ENCODE results near the gene RANBP1. TPM values are rescaled to one million over a fixed set of nuclear protein-coding genes. Genes with fewer than 3 reads are reported as not detected.

RANBP1 gene
- polyA plus RNA-seq, 1 of the 3 experiments (the other 2 are of a cell fraction): 502 TPM

DNA sequence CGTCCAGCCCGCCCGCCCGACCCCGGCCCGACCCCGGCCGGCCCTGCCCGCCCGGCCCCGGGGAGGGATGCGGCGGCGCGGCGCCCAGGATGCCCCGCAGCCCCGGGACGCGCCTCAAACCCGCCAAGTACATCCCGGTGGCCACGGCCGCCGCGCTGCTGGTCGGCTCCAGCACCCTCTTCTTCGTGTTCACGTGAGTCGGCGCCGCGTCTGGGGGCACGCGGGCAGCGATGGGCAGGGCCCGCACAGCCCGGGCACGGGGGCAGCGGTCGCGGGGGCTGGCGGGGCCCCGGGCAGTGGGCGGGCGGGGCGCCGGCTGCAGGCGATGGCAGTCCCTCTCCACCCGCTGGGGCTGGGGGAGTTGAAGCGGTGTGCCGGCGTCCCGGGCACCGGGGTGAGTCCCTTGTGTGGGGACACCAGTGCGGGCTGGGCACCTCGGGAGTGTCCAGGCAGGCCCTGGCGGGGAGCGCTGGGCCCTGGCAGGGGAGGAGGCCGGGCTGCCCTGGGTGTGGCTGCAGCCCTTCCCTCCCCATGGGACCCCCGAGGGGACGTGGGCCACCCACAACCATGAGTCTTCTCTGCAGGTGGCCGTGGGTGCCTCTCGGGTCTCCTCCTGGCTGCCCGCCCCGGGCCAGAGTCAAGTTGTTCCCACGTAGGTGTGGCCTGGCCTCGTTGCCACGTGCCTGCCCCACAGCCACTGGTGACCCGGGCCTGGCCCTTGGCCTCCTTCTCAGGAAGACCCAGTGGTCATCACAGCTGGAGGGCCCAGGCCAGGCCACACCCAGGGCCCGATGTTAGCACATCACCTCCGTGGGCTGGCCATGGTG lies 16.2 kb downstream of the RANBP1 start:
- TF ChIP-seq RAD21 (IDR thresholded peaks at IDR 0.05; ENCODE audit: low read length) (no peak), FOXJ3 (CRISPR knock-in tag; IDR thresholded peaks at IDR 0.05) (no peak), RFX5 (IDR thresholded peaks at IDR 0.05; ENCODE audit: low read length) (no peak), CHD2 (IDR thresholded peaks at IDR 0.05; ENCODE audit: low read length, partially characterized antibody) (no peak)
- TF ChIP-seq, protein P1, sequence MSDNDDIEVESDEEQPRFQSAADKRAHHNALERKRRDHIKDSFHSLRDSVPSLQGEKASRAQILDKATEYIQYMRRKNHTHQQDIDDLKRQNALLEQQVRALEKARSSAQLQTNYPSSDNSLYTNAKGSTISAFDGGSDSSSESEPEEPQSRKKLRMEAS (IDR thresholded peaks at IDR 0.05; ENCODE audit: low read depth): peak; percentile 77
- TF ChIP-seq, protein P2, sequence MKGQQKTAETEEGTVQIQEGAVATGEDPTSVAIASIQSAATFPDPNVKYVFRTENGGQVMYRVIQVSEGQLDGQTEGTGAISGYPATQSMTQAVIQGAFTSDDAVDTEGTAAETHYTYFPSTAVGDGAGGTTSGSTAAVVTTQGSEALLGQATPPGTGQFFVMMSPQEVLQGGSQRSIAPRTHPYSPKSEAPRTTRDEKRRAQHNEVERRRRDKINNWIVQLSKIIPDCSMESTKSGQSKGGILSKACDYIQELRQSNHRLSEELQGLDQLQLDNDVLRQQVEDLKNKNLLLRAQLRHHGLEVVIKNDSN (IDR thresholded peaks at IDR 0.05; ENCODE audit: borderline replicate concordance, low read depth): peak; percentile 24; the same call in 1 of the 2 replicates
- WGBS (ENCODE audit: low lambda C conversion rate): 0% methylated on average over 2 of the region's 72 CpGs
- no peaks in the 10 kb centered on the region for H3K9me3 ChIP-seq
- H2AFZ ChIP-seq (ENCODE audit: low read depth): no peak overlapping the region
- no peaks in the 10 kb centered on the region for H3K27me3 ChIP-seq (ENCODE audit: insufficient read depth)
- ChIA-PET POLR2A (no interaction called here), CTCF (no interaction called here)
- peaks cover 13% of the 10 kb centered on the region for H3F3A ChIP-seq (replicated peaks; ENCODE audit: insufficient read depth)
- peak; percentile 85 for DNase-seq
- H3K27ac ChIP-seq (ENCODE audit: low read depth in 2 of 2, low read length in 1 of 2): peak overlapping the region in 1 of 2 experiments; percentile 65; a peak in 2 of 4 replicates
- H3K9me2 ChIP-seq: no peaks in the 10 kb centered on the region
- peaks cover 0 to 13% of the 10 kb centered on the region in 2 experiments for H3K36me3 ChIP-seq (replicated peaks in 1 of 2; ENCODE audit: control insufficient read depth in 1 of 2, insufficient read depth in 2 of 2, low read length in 1 of 2)
- H3K9ac ChIP-seq: peak overlapping the region; percentile 76
- H3K4me1 ChIP-seq (ENCODE audit: control insufficient read depth in 1 of 2, insufficient read depth in 2 of 2, low read depth in 1 of 2, low read length in 1 of 2): peaks cover 0 to 50% of the 10 kb centered on the region in 2 experiments; a peak in 1 of 4 replicates
- H4K20me1 ChIP-seq (ENCODE audit: insufficient read depth): peaks cover 41% of the 10 kb centered on the region
- H3K4me3 ChIP-seq (ENCODE audit: low read depth in 2 of 2, low read length in 1 of 2): peak overlapping the region; percentile 78 to 95
- H3K79me2 ChIP-seq (ENCODE audit: insufficient read depth): peaks cover 53% of the 10 kb centered on the region
- peak overlapping the region; percentile 89 for H3K4me2 ChIP-seq

DNA sequence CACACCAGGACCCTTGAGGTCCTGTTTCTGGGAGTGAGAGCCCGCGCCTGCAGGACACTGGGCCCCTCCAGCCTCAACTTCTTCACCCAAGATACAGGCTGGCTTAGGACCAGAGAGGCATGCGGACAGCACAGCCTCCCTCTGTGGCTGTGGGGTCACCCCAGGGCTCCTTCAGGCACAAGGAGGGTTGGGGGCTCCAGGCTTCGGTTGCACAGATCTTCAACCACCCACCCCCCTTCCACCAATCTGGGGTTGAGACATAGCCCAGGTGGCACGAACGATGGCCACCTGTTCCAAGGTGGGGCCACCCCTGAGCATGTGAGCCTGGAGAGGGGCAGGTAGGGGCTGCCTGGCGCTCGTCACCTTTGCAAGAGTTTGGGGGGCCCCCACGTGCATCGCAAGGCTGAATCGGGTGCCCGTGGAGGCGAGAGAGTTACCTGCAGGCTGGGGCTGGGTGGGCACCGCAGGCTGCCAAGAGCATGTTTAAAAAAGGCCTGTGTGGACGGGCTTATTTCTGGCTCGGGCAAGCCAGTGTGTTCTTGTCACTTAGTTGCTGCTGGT lies 16.9 kb downstream of the RANBP1 start:
- Histone ChIP-seq H2AFZ (ENCODE audit: low read depth) (no peak overlapping the region), H3K9me3 (no peaks in the 10 kb centered on the region), H3K27ac (ENCODE audit: low read depth in 2 of 2, low read length in 1 of 2) (no peak overlapping the region; a peak in 1 of 4 replicates), H3K4me3 (ENCODE audit: low read depth in 2 of 2, low read length in 1 of 2) (peak overlapping the region; percentile 78 to 95), H3K27me3 (ENCODE audit: insufficient read depth) (no peaks in the 10 kb centered on the region), H3K79me2 (ENCODE audit: insufficient read depth) (peaks cover 59% of the 10 kb centered on the region), H3K4me1 (ENCODE audit: control insufficient read depth in 1 of 2, insufficient read depth in 2 of 2, low read depth in 1 of 2, low read length in 1 of 2) (peaks cover 0 to 57% of the 10 kb centered on the region in 2 experiments; a peak in 1 of 4 replicates), H3K9me2 (no peaks in the 10 kb centered on the region), H4K20me1 (ENCODE audit: insufficient read depth) (peaks cover 48% of the 10 kb centered on the region), H3K9ac (peak overlapping the region; percentile 76), H3K36me3 (replicated peaks in 1 of 2; ENCODE audit: control insufficient read depth in 1 of 2, insufficient read depth in 2 of 2, low read length in 1 of 2) (peaks cover 0 to 6% of the 10 kb centered on the region in 2 experiments), H3K4me2 (peak overlapping the region; percentile 89), H3F3A (replicated peaks; ENCODE audit: insufficient read depth) (peaks cover 13% of the 10 kb centered on the region)
- no peak for DNase-seq
- 80% methylated on average over 1 of the region's 16 CpGs for WGBS (ENCODE audit: low lambda C conversion rate)
- TF ChIP-seq NFIC (IDR thresholded peaks at IDR 0.05; ENCODE audit: borderline replicate concordance): no peak
- TF ChIP-seq JUND (IDR thresholded peaks at IDR 0.05): no peak
- TF ChIP-seq, protein P3, sequence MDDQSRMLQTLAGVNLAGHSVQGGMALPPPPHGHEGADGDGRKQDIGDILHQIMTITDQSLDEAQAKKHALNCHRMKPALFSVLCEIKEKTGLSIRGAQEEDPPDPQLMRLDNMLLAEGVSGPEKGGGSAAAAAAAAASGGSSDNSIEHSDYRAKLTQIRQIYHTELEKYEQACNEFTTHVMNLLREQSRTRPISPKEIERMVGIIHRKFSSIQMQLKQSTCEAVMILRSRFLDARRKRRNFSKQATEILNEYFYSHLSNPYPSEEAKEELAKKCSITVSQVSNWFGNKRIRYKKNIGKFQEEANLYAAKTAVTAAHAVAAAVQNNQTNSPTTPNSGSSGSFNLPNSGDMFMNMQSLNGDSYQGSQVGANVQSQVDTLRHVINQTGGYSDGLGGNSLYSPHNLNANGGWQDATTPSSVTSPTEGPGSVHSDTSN (IDR thresholded peaks at IDR 0.05): no peak
- TF ChIP-seq TAF1 (IDR thresholded peaks at IDR 0.05; ENCODE audit: borderline replicate concordance, low read depth, low read length): no peak
- TF ChIP-seq, protein P4, sequence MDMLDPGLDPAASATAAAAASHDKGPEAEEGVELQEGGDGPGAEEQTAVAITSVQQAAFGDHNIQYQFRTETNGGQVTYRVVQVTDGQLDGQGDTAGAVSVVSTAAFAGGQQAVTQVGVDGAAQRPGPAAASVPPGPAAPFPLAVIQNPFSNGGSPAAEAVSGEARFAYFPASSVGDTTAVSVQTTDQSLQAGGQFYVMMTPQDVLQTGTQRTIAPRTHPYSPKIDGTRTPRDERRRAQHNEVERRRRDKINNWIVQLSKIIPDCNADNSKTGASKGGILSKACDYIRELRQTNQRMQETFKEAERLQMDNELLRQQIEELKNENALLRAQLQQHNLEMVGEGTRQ (IDR thresholded peaks at IDR 0.05; ENCODE audit: borderline replicate concordance, low read depth, low read length): no peak
- no peak for TF ChIP-seq NRF1 (IDR thresholded peaks at IDR 0.05; ENCODE audit: low read depth, low read length)
- TF ChIP-seq CHD2 (IDR thresholded peaks at IDR 0.05; ENCODE audit: low read length, partially characterized antibody): no peak
- TF ChIP-seq ELF1 (IDR thresholded peaks at IDR 0.05): no peak
- TF ChIP-seq YY1 (IDR thresholded peaks at IDR 0.05; ENCODE audit: low read depth): no peak
- TF ChIP-seq, protein P2 (IDR thresholded peaks at IDR 0.05; ENCODE audit: borderline replicate concordance, low read depth): no peak
- no peak for TF ChIP-seq EP300 (IDR thresholded peaks at IDR 0.05; ENCODE audit: borderline replicate concordance in 1 of 2, low read depth in 1 of 2, low read length in 1 of 2)
- TF ChIP-seq RCOR1 (IDR thresholded peaks at IDR 0.05; ENCODE audit: low read length): no peak
- TF ChIP-seq RFX5 (IDR thresholded peaks at IDR 0.05; ENCODE audit: low read length): no peak
- no peak for TF ChIP-seq POLR2AphosphoS5 (IDR thresholded peaks at IDR 0.05; ENCODE audit: low read depth, low read length)
- CTCF ChIA-PET: no interaction called here
- POLR2A ChIA-PET: no interaction called here

Data from SK-N-SH (cell line).